HepG2 (cell line): ENCODE measurements around the gene CEP78. TPM values are rescaled to one million over a fixed set of nuclear protein-coding genes. Genes with fewer than 3 reads are reported as not detected.

ENCODE experiments used
- FOXJ3 ChIP-seq: sonication (generic); formaldehyde crosslinking; IDR thresholded peaks from 2 replicates; pipeline ENCODE4 v1.4.0; 2020; ENCODE audit warnings: missing genetic modification reagents, mild to moderate bottlenecking, borderline replicate concordance
- HINFP ChIP-seq: sonication (generic); formaldehyde crosslinking; IDR thresholded peaks from 2 replicates; pipeline ENCODE4 v1.4.0; 2020; ENCODE audit warnings: low read depth, mild to moderate bottlenecking, missing genetic modification reagents
- NFKBIZ ChIP-seq: IDR thresholded peaks from 2 replicates; pipeline ENCODE4 v1.6.1; 2018; ENCODE audit warnings: missing genetic modification reagents, missing compliant biosample characterization
- NONO ChIP-seq, 2 experiments: fragments of 450-650 bp in 1 of 2; sonication (generic) in 1 of 2; formaldehyde crosslinking in 1 of 2; IDR thresholded peaks in 1 of 2; conservative IDR thresholded peaks in 1 of 2; 2 replicates each; pipeline versions ENCODE4 v1.6.1 to v1.8.0; 2017 to 2022; ENCODE audit warnings: mild to moderate bottlenecking in 1 of 2, missing genetic modification reagents in 1 of 2, moderate library complexity in 1 of 2
- RERE ChIP-seq: IDR thresholded peaks from 2 replicates; pipeline ENCODE4 v1.6.1; 2016; ENCODE audit warnings: low read depth, missing genetic modification reagents, missing compliant biosample characterization
- THRA ChIP-seq: sonication (generic); formaldehyde crosslinking; IDR thresholded peaks from 2 replicates; pipeline ENCODE4 v1.4.0; 2020; ENCODE audit warnings: missing genetic modification reagents, borderline replicate concordance
- ZNF10 ChIP-seq: sonication (generic); formaldehyde crosslinking; IDR thresholded peaks from 2 replicates; pipeline ENCODE4 v1.4.0; 2020; ENCODE audit warnings: mild to moderate bottlenecking, low read depth, missing genetic modification reagents, borderline replicate concordance
- ZNF143 ChIP-seq: sonication (generic); formaldehyde crosslinking; IDR thresholded peaks from 2 replicates; pipeline ENCODE4 v1.4.0; 2020; ENCODE audit warnings: missing genetic modification reagents
- ZNF335 ChIP-seq: sonication (generic); formaldehyde crosslinking; IDR thresholded peaks from 2 replicates; pipeline ENCODE4 v1.4.0; 2020; ENCODE audit warnings: missing genetic modification reagents
- ZNF510 ChIP-seq: sonication (generic); formaldehyde crosslinking; IDR thresholded peaks from 2 replicates; pipeline ENCODE4 v1.4.0; 2020; ENCODE audit warnings: low read depth, mild to moderate bottlenecking, missing genetic modification reagents
- ZNF570 ChIP-seq: sonication (generic); formaldehyde crosslinking; IDR thresholded peaks from 2 replicates; pipeline ENCODE4 v1.4.0; 2020; ENCODE audit warnings: mild to moderate bottlenecking, missing genetic modification reagents, borderline replicate concordance
- ZNF609 ChIP-seq: sonication (generic); formaldehyde crosslinking; IDR thresholded peaks from 2 replicates; pipeline ENCODE4 v1.4.0; 2020; ENCODE audit warnings: mild to moderate bottlenecking, missing genetic modification reagents, borderline replicate concordance
- ZNF740 ChIP-seq: sonication (generic); formaldehyde crosslinking; IDR thresholded peaks from 2 replicates; pipeline ENCODE4 v1.4.0; 2020; ENCODE audit warnings: missing genetic modification reagents
- ZNF792 ChIP-seq: IDR thresholded peaks from 2 replicates; pipeline ENCODE4 v1.6.1; 2016
- polyA plus RNA-seq, 8 experiments: library from polyadenylated mRNA; depleted of rRNA in 3 of 8; stranded (reverse) in 7 of 8; unstranded in 1 of 8; fragments of >200 nt; fragmentation: Illumina TruSeq in 4 of 8; extraction: Trizol in 4 of 8; gene quantifications; 2 replicates each; pipeline versions ENCODE4 v1.2.1 to v1.2.3, GENCODE V29; 2011 to 2016; ENCODE audit warnings: low read depth in 4 of 8, missing spikeins in 1 of 8, mixed read lengths in 1 of 8; ENCODE audit not compliant: insufficient read depth in 1 of 8
- total RNA-seq, 5 experiments: library from RNA; depleted of rRNA; stranded (reverse); fragments of >200 nt; fragmentation: Illumina TruSeq; extraction: Trizol; gene quantifications; 2 replicates each; pipeline ENCODE4 v1.2.3, GENCODE V29; 2016; ENCODE audit warnings: low read depth in 1 of 5

Gene CEP78
- total and polyA plus RNA-seq, 2 of the 13 experiments (the other 11 are each of a cell fraction or from before 2014, with no cell fraction given): 5.1 to 30.8 TPM

- TF ChIP-seq NFKBIZ (CRISPR knock-in tag) (no peak), ZNF740 (peak; percentile 53; the same call in 1 of the 2 replicates), FOXJ3 (CRISPR knock-in tag) (peak; percentile 39; the same call in 1 of the 2 replicates), RERE (CRISPR knock-in tag) (no peak), ZNF510 (CRISPR knock-in tag) (0 out of 2 replicates have a peak, but pooled peaks have one; percentile 83), ZNF335 (CRISPR knock-in tag) (peak; percentile 72; the same call in 1 of the 2 replicates), ZNF570 (CRISPR knock-in tag) (no peak), THRA (CRISPR knock-in tag) (peak; percentile 53; the same call in 1 of the 2 replicates), ZNF10 (CRISPR knock-in tag) (no peak), ZNF609 (CRISPR knock-in tag) (peak; percentile 54; the same call in 1 of the 2 replicates), ZNF143 (CRISPR knock-in tag) (peak; percentile 44), HINFP (CRISPR knock-in tag) (no peak), ZNF792 (CRISPR knock-in tag) (peak; percentile 99), NONO (IDR thresholded peaks at IDR 0.05) (no peak), NONO (CRISPR knock-in tag; conservative IDR thresholded peaks at IDR 0.05) (peak; percentile 96)
Observed at GRCh38 chr9:78235762-78236550, at the start of gene CEP78 (continued).
